NCI-H774 (cell line): ENCODE results near the gene HOXD11.

Experiments
- DNase-seq: peaks from one replicate; lab custom pipeline; 2025; lab: John Stamatoyannopoulos, UW

Gene HOXD11

GRCh38 chr2:176131848-176132158 is 24.7 kb downstream of the HOXD11 start:
- no peak for DNase-seq

- no peak for DNase-seq
Measured at GRCh38 chr2:176132205-176133171, 25.4 kb downstream of the HOXD11 start.

- DNase-seq, result no peak
Measured at GRCh38 chr2:176133389-176133788, 26.3 kb downstream of the HOXD11 start.

GRCh38 chr2:176134035-176134434 is 27.0 kb downstream of the HOXD11 start:
- DNase-seq, result no peak

GRCh38 chr2:176135035-176135440 is 28.0 kb downstream of the HOXD11 start:
- no peak for DNase-seq

GRCh38 chr2:176136374-176137251 is 29.5 kb downstream of the HOXD11 start:
- no peak for DNase-seq

- no peak for DNase-seq
Measured at GRCh38 chr2:176137252-176137580, 30.1 kb downstream of the HOXD11 start.

- no peak for DNase-seq
Measured at GRCh38 chr2:176137906-176138305, 30.8 kb downstream of the HOXD11 start.

- DNase-seq, result no peak
Measured at GRCh38 chr2:176138526-176138922, 31.4 kb downstream of the HOXD11 start.

GRCh38 chr2:176138923-176139660 is 32.0 kb downstream of the HOXD11 start:
- DNase-seq, result no peak

GRCh38 chr2:176139661-176140512 is 32.8 kb downstream of the HOXD11 start:
- DNase-seq, result no peak

GRCh38 chr2:176140513-176141317 is 33.6 kb downstream of the HOXD11 start:
- DNase-seq, result peak; percentile 75

GRCh38 chr2:176142281-176142680 is 35.2 kb downstream of the HOXD11 start:
- no peak for DNase-seq

GRCh38 chr2:176145085-176145969 is 38.2 kb downstream of the HOXD11 start:
- DNase-seq, result no peak

- no peak for DNase-seq
Measured at GRCh38 chr2:176146101-176146500, 39.0 kb downstream of the HOXD11 start.

GRCh38 chr2:176146645-176147044 is 39.6 kb downstream of the HOXD11 start:
- no peak for DNase-seq

- no peak for DNase-seq
Measured at GRCh38 chr2:176147210-176147799, 40.2 kb downstream of the HOXD11 start.

GRCh38 chr2:176147800-176148496 is 40.9 kb downstream of the HOXD11 start:
- no peak for DNase-seq
